K562 (cell line): ENCODE data around the gene RNU6-8.

Experiments
- BDP1 ChIP-seq: IDR thresholded peaks from 3 replicates; pipeline ENCODE4 v1.6.1; 2011; ENCODE audit not compliant: insufficient read length, insufficient read depth
- KLF10 ChIP-seq: fragments of 250-450 bp; sonication (Bioruptor Pico); IDR thresholded peaks from 2 replicates; pipeline ENCODE4 v1.6.1; 2021; ENCODE audit warnings: matching md5 sums
- NELFE ChIP-seq: IDR thresholded peaks from 2 replicates; pipeline ENCODE4 v1.6.1; 2011; ENCODE audit warnings: mild to moderate bottlenecking; ENCODE audit not compliant: insufficient read depth, insufficient read length
- NFE2 ChIP-seq: IDR thresholded peaks from 2 replicates; pipeline ENCODE4 v1.6.1; 2014; ENCODE audit warnings: antibody characterized with exemption, low read depth
- SIN3A ChIP-seq, 2 experiments: fragments of 150-350 bp in 1 of 2; IDR thresholded peaks; 2 replicates each; pipeline ENCODE4 v1.6.1; 2011 to 2016; ENCODE audit warnings: borderline replicate concordance in 2 of 2, low read depth in 2 of 2, low read length in 2 of 2, mild to moderate bottlenecking in 2 of 2, moderate library complexity in 2 of 2; ENCODE audit not compliant: control insufficient read depth in 1 of 2

- TF ChIP-seq BDP1 = no peak
- TF ChIP-seq SIN3A (IDR thresholded peaks at IDR 0.05; ENCODE audit: borderline replicate concordance in 2 of 2, control insufficient read depth in 1 of 2, low read depth in 2 of 2, low read length in 2 of 2) = no peak
- TF ChIP-seq NELFE = no peak
- TF ChIP-seq KLF10 (CRISPR knock-in tag) = no peak
- no peak for TF ChIP-seq NFE2
These were observed 43.7 kb upstream of the RNU6-8 start for GRCh38 chr14:32246751-32247150.
